Liver (tissue), 9 donors: Measurements from ENCODE around the gene GLT6D1. TPM values are rescaled to one million over a fixed set of nuclear protein-coding genes. Genes with fewer than 3 reads are reported as not detected.

Experiments
- DNase-seq: peaks from one replicate; pipeline ENCODE4 v3.0.0-alpha.2; 2017; ENCODE audit warnings: low spot score
- H3K27ac ChIP-seq, 2 donors: one replicate each; pipeline ENCODE4 v1.7.0; 2013; ENCODE audit warnings: inconsistent platforms in 2 of 2, low read length in 2 of 2, control low read depth in 1 of 2, low read depth in 1 of 2, mild to moderate bottlenecking in 1 of 2
- H3K27me3 ChIP-seq, 4 donors: one replicate each; pipeline versions ENCODE4 v1.6.1 to v1.7.0; 2013; ENCODE audit warnings: low read length in 3 of 4, inconsistent platforms in 1 of 4, mild to moderate bottlenecking in 1 of 4, moderate library complexity in 1 of 4; ENCODE audit not compliant: control insufficient read depth in 4 of 4, insufficient read depth in 4 of 4
- H3K36me3 ChIP-seq, 4 donors: one replicate each; pipeline versions ENCODE4 v1.6.1 to v1.7.0; 2013; ENCODE audit warnings: low read length in 3 of 4, mild to moderate bottlenecking in 3 of 4, low read depth in 1 of 4, moderate library complexity in 1 of 4; ENCODE audit not compliant: control insufficient read depth in 4 of 4, insufficient read depth in 3 of 4
- H3K4me1 ChIP-seq, 4 donors: one replicate each; pipeline versions ENCODE4 v1.6.1 to v1.7.0; 2013; ENCODE audit warnings: low read length in 3 of 4, mild to moderate bottlenecking in 3 of 4, moderate library complexity in 1 of 4; ENCODE audit not compliant: control insufficient read depth in 4 of 4, insufficient read depth in 4 of 4
- H3K4me3 ChIP-seq, 3 donors: one replicate each; pipeline versions ENCODE4 v1.6.1 to v1.7.0; 2013; ENCODE audit warnings: low read length in 3 of 3, control low read depth in 1 of 3, low read depth in 1 of 3, mild to moderate bottlenecking in 1 of 3
- H3K9ac ChIP-seq, 2 donors: one replicate each; pipeline ENCODE4 v1.7.0; 2013; ENCODE audit warnings: low read length in 2 of 2, mild to moderate bottlenecking in 2 of 2, moderate library complexity in 2 of 2, control low read depth in 1 of 2, low read depth in 1 of 2
- H3K9me3 ChIP-seq, 4 donors: one replicate each; pipeline versions ENCODE4 v1.6.1 to v1.7.0; 2013; ENCODE audit warnings: low read length in 3 of 4; ENCODE audit not compliant: control insufficient read depth in 4 of 4
- ATF3 ChIP-seq: IDR thresholded peaks from 2 replicates; pipeline ENCODE4 v1.6.1; 2016; ENCODE audit warnings: antibody characterized with exemption
- EGR1 ChIP-seq, 2 donors: IDR thresholded peaks; 2 replicates each; pipeline ENCODE4 v1.6.1; 2016 to 2018; ENCODE audit warnings: antibody characterized with exemption in 2 of 2, low read depth in 2 of 2
- FOXA1 ChIP-seq: IDR thresholded peaks from 2 replicates; pipeline ENCODE4 v1.6.1; 2016; ENCODE audit warnings: antibody characterized with exemption
- FOXA2 ChIP-seq: IDR thresholded peaks from 2 replicates; pipeline ENCODE4 v1.6.1; 2016; ENCODE audit warnings: antibody characterized with exemption
- GABPA ChIP-seq, 2 donors: IDR thresholded peaks in 1 of 2; conservative IDR thresholded peaks in 1 of 2; 2 replicates each; pipeline ENCODE4 v1.6.1; 2016; ENCODE audit warnings: antibody characterized with exemption in 2 of 2, mild to moderate bottlenecking in 1 of 2, moderate library complexity in 1 of 2
- HNF4G ChIP-seq: IDR thresholded peaks from 2 replicates; pipeline ENCODE4 v1.6.1; 2016; ENCODE audit warnings: antibody characterized with exemption
- JUND ChIP-seq, 2 donors: IDR thresholded peaks; 2 replicates each; pipeline ENCODE4 v1.6.1; 2016; ENCODE audit warnings: antibody characterized with exemption in 2 of 2
- MAX ChIP-seq: IDR thresholded peaks from 2 replicates; pipeline ENCODE4 v1.6.1; 2016; ENCODE audit warnings: antibody characterized with exemption
- NR2F2 ChIP-seq: IDR thresholded peaks from 2 replicates; pipeline ENCODE4 v1.6.1; 2016; ENCODE audit warnings: antibody characterized with exemption
- RAD21 ChIP-seq, 2 donors: IDR thresholded peaks; 2 replicates each; pipeline ENCODE4 v1.6.1; 2016; ENCODE audit warnings: antibody characterized with exemption in 2 of 2, mild to moderate bottlenecking in 2 of 2
- REST ChIP-seq: IDR thresholded peaks from 2 replicates; pipeline ENCODE4 v1.6.1; 2016; ENCODE audit warnings: antibody characterized with exemption, mild to moderate bottlenecking
- RXRA ChIP-seq, 2 donors: IDR thresholded peaks; 2 replicates each; pipeline ENCODE4 v1.6.1; 2017 to 2018; ENCODE audit warnings: antibody characterized with exemption in 2 of 2, mild to moderate bottlenecking in 1 of 2
- TAF1 ChIP-seq: conservative IDR thresholded peaks from 2 replicates; pipeline ENCODE4 v1.6.1; 2016; ENCODE audit warnings: antibody characterized with exemption, mild to moderate bottlenecking
- YY1 ChIP-seq: IDR thresholded peaks from 2 replicates; pipeline ENCODE4 v1.6.1; 2016; ENCODE audit warnings: antibody characterized with exemption, mild to moderate bottlenecking
- ZBTB33 ChIP-seq: IDR thresholded peaks from 2 replicates; pipeline ENCODE4 v1.6.1; 2016; ENCODE audit warnings: antibody characterized with exemption
- WGBS: extraction: QIAGEN DNeasy Blood & Tissue Kit; methylation state at CpG from one replicate; pipeline ENCODE4 v1.1.7; 2013; 5-methylcytosine and 5-hydroxymethylcytosine counted together
- polyA plus RNA-seq, 2 donors: library from polyadenylated mRNA; stranded (reverse) in 1 of 2; unstranded in 1 of 2; fragments of 200-250 nt in 1 of 2; fragments of >200 nt in 1 of 2; fragmentation: Nextera tagmentation in 1 of 2; extraction: Ambion mirVana in 1 of 2; gene quantifications; one replicate each; pipeline versions ENCODE4 v1.2.1 to v1.2.3, GENCODE V29; 2013 to 2015
- total RNA-seq, 2 donors: library from RNA; depleted of rRNA; stranded (reverse); fragments of >200 nt; gene quantifications; one replicate each; pipeline ENCODE4 v1.2.3, GENCODE V29; 2014
- TF ChIP-seq, protein P1 (sequence below): fragments of 150-350 bp; IDR thresholded peaks from 2 replicates; pipeline ENCODE4 v1.5.1; 2017; ENCODE audit warnings: improper control_type of control experiment, low read depth, low read length; ENCODE audit not compliant: missing input control
- donor health status: healthy.
- donor health status: healthy.
- donor health status: healthy.
- donor health status: healthy.
- donor health status: healthy.

Gene GLT6D1
- total and polyA plus RNA-seq, 4 donors = not detected

DNA sequence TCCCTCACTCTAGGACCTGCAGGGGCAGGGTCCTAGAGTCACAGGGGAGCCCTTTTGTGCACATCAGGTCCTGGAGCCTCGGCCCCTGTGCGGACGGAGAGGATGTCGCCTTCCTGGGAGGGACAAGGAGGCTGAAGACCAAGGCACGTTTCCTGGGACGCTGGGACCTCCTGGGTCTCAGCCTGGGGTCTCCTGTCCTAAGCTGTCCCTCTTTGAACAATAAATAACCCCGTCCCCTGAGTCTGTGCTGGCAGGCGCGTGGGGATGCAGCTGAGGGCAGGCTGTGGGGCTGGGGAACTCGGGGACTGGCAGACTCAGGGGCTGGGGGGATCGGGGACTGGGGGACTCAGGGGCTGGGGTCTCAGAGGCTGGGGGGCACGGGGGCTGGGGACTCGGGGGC lies 46.7 kb downstream of the GLT6D1 start:
- no peak for TF ChIP-seq RXRA (IDR thresholded peaks at IDR 0.05)
- no peak for TF ChIP-seq FOXA1
- no peak for TF ChIP-seq GABPA (IDR thresholded peaks at IDR 0.05 in 1 of 2, conservative IDR thresholded peaks at IDR 0.05 in 1 of 2)
- TF ChIP-seq YY1 = no peak
- TF ChIP-seq NR2F2 = no peak
- TF ChIP-seq ZBTB33 = no peak
- no peak for TF ChIP-seq TAF1
- TF ChIP-seq RAD21 (IDR thresholded peaks at IDR 0.05) = no peak
- TF ChIP-seq MAX = no peak
- TF ChIP-seq, protein P1, sequence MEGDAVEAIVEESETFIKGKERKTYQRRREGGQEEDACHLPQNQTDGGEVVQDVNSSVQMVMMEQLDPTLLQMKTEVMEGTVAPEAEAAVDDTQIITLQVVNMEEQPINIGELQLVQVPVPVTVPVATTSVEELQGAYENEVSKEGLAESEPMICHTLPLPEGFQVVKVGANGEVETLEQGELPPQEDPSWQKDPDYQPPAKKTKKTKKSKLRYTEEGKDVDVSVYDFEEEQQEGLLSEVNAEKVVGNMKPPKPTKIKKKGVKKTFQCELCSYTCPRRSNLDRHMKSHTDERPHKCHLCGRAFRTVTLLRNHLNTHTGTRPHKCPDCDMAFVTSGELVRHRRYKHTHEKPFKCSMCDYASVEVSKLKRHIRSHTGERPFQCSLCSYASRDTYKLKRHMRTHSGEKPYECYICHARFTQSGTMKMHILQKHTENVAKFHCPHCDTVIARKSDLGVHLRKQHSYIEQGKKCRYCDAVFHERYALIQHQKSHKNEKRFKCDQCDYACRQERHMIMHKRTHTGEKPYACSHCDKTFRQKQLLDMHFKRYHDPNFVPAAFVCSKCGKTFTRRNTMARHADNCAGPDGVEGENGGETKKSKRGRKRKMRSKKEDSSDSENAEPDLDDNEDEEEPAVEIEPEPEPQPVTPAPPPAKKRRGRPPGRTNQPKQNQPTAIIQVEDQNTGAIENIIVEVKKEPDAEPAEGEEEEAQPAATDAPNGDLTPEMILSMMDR = no peak
- TF ChIP-seq JUND (IDR thresholded peaks at IDR 0.05) = no peak
- TF ChIP-seq REST = no peak
- TF ChIP-seq ATF3 = no peak
- no peaks in the 10 kb centered on the region for H3K4me1 ChIP-seq
- no peaks in the 10 kb centered on the region for H3K9me3 ChIP-seq
- H3K27me3 ChIP-seq = peaks cover 0 to 3% (median 0%) of the 10 kb centered on the region in 4 donors
- no peak for DNase-seq
- no peak overlapping the region for H3K27ac ChIP-seq
- no peak overlapping the region for H3K4me3 ChIP-seq
- WGBS = 83% methylated on average over 13 of the region's 13 CpGs
- H3K36me3 ChIP-seq = no peaks in the 10 kb centered on the region
- H3K9ac ChIP-seq = no peak overlapping the region

- peaks cover 0 to 3% (median 0%) of the 10 kb centered on the region in 4 donors for H3K27me3 ChIP-seq
- no peaks in the 10 kb centered on the region for H3K4me1 ChIP-seq
- H3K27ac ChIP-seq = no peak overlapping the region
- no peak overlapping the region for H3K4me3 ChIP-seq
- no peaks in the 10 kb centered on the region for H3K9me3 ChIP-seq
- DNase-seq = no peak
- 67% methylated on average over 5 of the region's 5 CpGs for WGBS
- TF ChIP-seq, protein P1 = no peak
- no peak for TF ChIP-seq EGR1 (IDR thresholded peaks at IDR 0.05; ENCODE audit: low read depth in 2 of 2)
- no peak for TF ChIP-seq FOXA1
- TF ChIP-seq FOXA2 = no peak
- TF ChIP-seq ZBTB33 = no peak
- TF ChIP-seq HNF4G = no peak
- H3K9ac ChIP-seq = no peak overlapping the region
- no peaks in the 10 kb centered on the region for H3K36me3 ChIP-seq
Measured at GRCh38 chr9:135592331-135592590, 47.1 kb downstream of the GLT6D1 start.
